OCI-LY7 (cell line): ENCODE data around the gene UPF2. TPM values are rescaled to one million over a fixed set of nuclear protein-coding genes. Genes with fewer than 3 reads are reported as not detected.
"Not testable (repeated sequence)": the region's sequence is repeated elsewhere in the genome, so short reads cannot be mapped to it uniquely, and the experiment has no call there.

Experiments used
- BruUV-seq: library from RNA; stranded (reverse); fragments of 400-500 nt; replicated peaks from 2 replicates; lab custom pipeline; 2021; lab: Mats Ljungman, UMichigan
- CTCF ChIA-PET: fragments of 300-600 bp; sonication (Branson Sonifier 250); formaldehyde crosslinking; loops from one replicate; lab custom pipeline; 2022; ENCODE audit warnings: antibody characterized with exemption; ENCODE audit not compliant: unreplicated experiment; lab: Charles Lee
- POLR2A ChIA-PET: fragments of 300-600 bp; sonication (Branson Sonifier 250); formaldehyde crosslinking; loops from one replicate; lab custom pipeline; 2022; ENCODE audit warnings: antibody characterized with exemption; lab: Charles Lee
- DNase-seq: peaks from one replicate; pipeline ENCODE4 v3.0.0-alpha.2; 2015; ENCODE audit warnings: low spot score
- H2AFZ ChIP-seq: fragments of 200-600 bp; sonication (generic), shearing (Covaris generic); 2 replicates; pipeline ENCODE4 v1.6.1; 2014; ENCODE audit warnings: mild to moderate bottlenecking, antibody characterized with exemption, low read length, moderate library complexity
- H3K27ac ChIP-seq: fragments of 200-600 bp; sonication (generic); 2 replicates; pipeline ENCODE4 v1.5.1; 2014; ENCODE audit warnings: mixed run types, low read depth, mild to moderate bottlenecking, moderate library complexity, low read length, inconsistent platforms; ENCODE audit not compliant: poor library complexity, severe bottlenecking
- H3K36me3 ChIP-seq: fragments of 200-600 bp; sonication (generic); 2 replicates; pipeline ENCODE4 v1.6.1; 2014; ENCODE audit warnings: mild to moderate bottlenecking, antibody characterized with exemption, low read length, moderate library complexity, mixed read lengths; ENCODE audit not compliant: insufficient read depth
- H3K4me1 ChIP-seq: fragments of 200-600 bp; sonication (generic); 2 replicates; pipeline ENCODE4 v1.5.1; 2014; ENCODE audit warnings: mild to moderate bottlenecking, low read length; ENCODE audit not compliant: insufficient read depth, poor library complexity, severe bottlenecking
- H3K4me2 ChIP-seq: fragments of 200-600 bp; sonication (generic); 2 replicates; pipeline ENCODE4 v1.6.1; 2014; ENCODE audit warnings: mild to moderate bottlenecking, low read length
- H3K4me3 ChIP-seq: fragments of 200-600 bp; sonication (generic); 2 replicates; pipeline ENCODE4 v1.5.1; 2014; ENCODE audit warnings: mild to moderate bottlenecking, low read depth, low read length; ENCODE audit not compliant: poor library complexity, severe bottlenecking
- H3K79me2 ChIP-seq: fragments of 200-600 bp; sonication (generic); 2 replicates; pipeline ENCODE4 v1.6.1; 2016; ENCODE audit warnings: low read depth, mild to moderate bottlenecking, low read length, moderate library complexity, mixed read lengths; ENCODE audit not compliant: insufficient read depth
- H3K9me2 ChIP-seq: fragments of 200-600 bp; sonication (generic); 2 replicates; pipeline ENCODE4 v1.6.1; 2016; ENCODE audit warnings: mild to moderate bottlenecking, low read length, mixed read lengths; ENCODE audit not compliant: insufficient read depth
- H3K9me3 ChIP-seq: fragments of 200-600 bp; sonication (generic); 2 replicates; pipeline ENCODE4 v1.6.1; 2014; ENCODE audit warnings: mild to moderate bottlenecking, mixed run types, low read length, mixed read lengths
- H4K20me1 ChIP-seq: fragments of 200-600 bp; sonication (generic); 2 replicates; pipeline ENCODE4 v1.6.1; 2014; ENCODE audit warnings: mild to moderate bottlenecking, antibody characterized with exemption, low read length, moderate library complexity, mixed read lengths; ENCODE audit not compliant: insufficient read depth
- CTCF ChIP-seq: fragments of 200-600 bp; sonication (generic); conservative IDR thresholded peaks from 2 replicates; pipeline ENCODE4 v1.5.1; 2014; ENCODE audit warnings: mild to moderate bottlenecking, antibody characterized with exemption, low read length, moderate library complexity, mixed read lengths
- EZH2phosphoT487 ChIP-seq: fragments of 200-600 bp; sonication (generic); IDR thresholded peaks from 2 replicates; pipeline ENCODE4 v1.6.1; 2018; ENCODE audit warnings: low read depth, borderline replicate concordance, mild to moderate bottlenecking, mixed run types, antibody characterized with exemption, low read length, moderate library complexity, mixed read lengths
- intact Hi-C: fragments of 100-400 bp; cut with micrococcal nuclease; formaldehyde crosslinking; loops from one replicate; pipeline ENCODE4 v1.10.0; 2022; ENCODE audit not compliant: unreplicated experiment
- total RNA-seq, 2 experiments: library from RNA; depleted of rRNA in 1 of 2; stranded (reverse); fragments of >200 nt in 1 of 2; shearing (Covaris generic) in 1 of 2; gene quantifications; 2 replicates each; pipeline ENCODE4 v1.2.3, GENCODE V29; 2014 to 2022

Gene UPF2
- total RNA-seq, 2 experiments from 2014 or later, result 24.8 to 46.8 TPM

DNA sequence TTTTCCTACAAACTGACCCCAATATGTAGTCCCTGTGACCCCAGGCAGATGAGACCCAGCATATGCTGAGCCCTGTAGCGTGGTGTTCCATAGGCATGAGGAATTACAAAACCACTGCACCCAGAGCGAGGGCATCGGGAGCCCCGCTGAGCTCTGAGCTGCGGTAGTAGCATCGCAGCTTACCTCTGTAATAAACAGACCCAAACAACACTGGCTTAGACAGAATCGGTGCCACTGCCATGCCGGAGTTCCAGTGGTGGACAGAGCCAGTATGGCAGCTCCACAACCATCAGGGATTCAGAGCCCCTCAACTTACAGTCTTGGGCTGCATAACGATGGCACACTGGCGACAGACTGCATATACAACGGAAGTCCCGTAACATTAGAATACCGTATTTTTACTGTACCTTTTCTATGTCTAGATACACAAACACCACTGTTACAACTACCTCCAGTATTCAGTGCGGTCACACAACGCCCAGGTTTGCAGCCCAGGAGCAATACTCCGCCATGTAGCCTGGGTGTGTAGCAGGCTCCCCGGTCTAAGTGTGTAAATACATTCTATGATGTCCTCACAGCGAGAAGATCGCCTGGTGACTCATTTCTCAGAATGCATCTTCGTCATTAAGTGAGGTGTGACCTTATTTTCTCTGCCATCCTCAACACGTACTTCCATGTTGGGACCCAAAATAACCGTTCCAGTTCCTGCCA, 150.7 kb downstream of the UPF2 start:
- Histone ChIP-seq H3K4me3 (no peak overlapping the region), H3K27ac (no peak overlapping the region), H3K9me3 (no peaks in the 10 kb centered on the region), H2AFZ (no peak overlapping the region), H3K9me2 (no peaks in the 10 kb centered on the region), H3K79me2 (no peaks in the 10 kb centered on the region), H4K20me1 (no peaks in the 10 kb centered on the region), H3K4me2 (no peak overlapping the region), H3K4me1 (no peaks in the 10 kb centered on the region), H3K36me3 (no peaks in the 10 kb centered on the region)
- no peak for TF ChIP-seq CTCF
- no peak for TF ChIP-seq EZH2phosphoT487
- DNase-seq, result no peak
- ChIA-PET CTCF (no interaction called here), POLR2A (no interaction called here)
- intact Hi-C loops, result no loop called here
- BruUV-seq, result no TSS peak

DNA sequence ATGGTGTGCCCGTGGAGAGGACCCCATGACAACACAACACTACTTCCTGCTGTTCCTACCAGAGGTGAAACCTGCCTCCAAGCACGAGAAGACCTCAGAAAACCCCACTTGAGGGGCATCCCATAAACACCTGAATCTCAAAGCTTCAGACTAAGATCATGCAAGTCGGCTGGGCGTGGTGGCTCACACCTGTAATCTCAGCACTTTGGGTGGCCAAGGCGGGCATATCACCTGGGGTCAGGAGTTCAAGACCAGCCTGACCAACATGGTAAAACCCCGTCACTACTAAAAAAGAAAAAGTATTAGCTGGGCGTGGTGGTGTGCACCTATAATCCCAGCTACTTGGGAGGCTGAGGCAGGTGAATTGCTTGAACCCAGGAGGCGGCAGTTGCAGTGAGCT, 153.3 kb downstream of the UPF2 start:
- H3K4me2 ChIP-seq, H3K9me2 ChIP-seq, H3K4me1 ChIP-seq, H3K4me3 ChIP-seq, H3K36me3 ChIP-seq, DNase-seq, H3K79me2 ChIP-seq, H4K20me1 ChIP-seq, CTCF ChIA-PET, POLR2A ChIA-PET, BruUV-seq, H3K9me3 ChIP-seq, H2AFZ ChIP-seq, intact Hi-C loops, H3K27ac ChIP-seq: not testable (repeated sequence)

- Histone ChIP-seq H2AFZ (no peak overlapping the region), H4K20me1 (no peaks in the 10 kb centered on the region), H3K9me2 (no peaks in the 10 kb centered on the region), H3K4me1 (no peaks in the 10 kb centered on the region), H3K79me2 (no peaks in the 10 kb centered on the region), H3K27ac (no peak overlapping the region), H3K4me2 (no peak overlapping the region), H3K4me3 (no peak overlapping the region), H3K9me3 (no peaks in the 10 kb centered on the region), H3K36me3 (no peaks in the 10 kb centered on the region)
- ChIA-PET POLR2A (no interaction called here), CTCF (no interaction called here)
- intact Hi-C loops, result no loop called here
- TF ChIP-seq CTCF (no peak), EZH2phosphoT487 (no peak)
- BruUV-seq, result no TSS peak
- no peak for DNase-seq
Measured at GRCh38 chr10:11887381-11888227, 155.0 kb downstream of the UPF2 start.
